Calu3 (cell line): Measurements from ENCODE around the gene OVCA2. TPM values are rescaled to one million over a fixed set of nuclear protein-coding genes. Genes with fewer than 3 reads are reported as not detected.

Source experiments
- BruUV-seq: library from RNA; stranded (reverse); fragments of 400-500 nt; replicated peaks from 2 replicates; lab custom pipeline; 2021; lab: Mats Ljungman, UMichigan
- CTCF ChIA-PET: fragments of 300-600 bp; sonication (Branson Sonifier 250); formaldehyde crosslinking; loops from one replicate; lab custom pipeline; 2022; ENCODE audit warnings: antibody characterized with exemption; lab: Charles Lee
- DNase-seq: peaks from one replicate; pipeline ENCODE4 v3.0.0; 2022
- H3K27ac Mint-ChIP-seq: one replicate; pipeline ENCODE4 v1.8.0; 2022; ENCODE audit warnings: mixed read lengths; ENCODE audit not compliant: unreplicated experiment
- H3K27me3 Mint-ChIP-seq: one replicate; pipeline ENCODE4 v1.8.0; 2022; ENCODE audit warnings: mixed read lengths; ENCODE audit not compliant: unreplicated experiment
- H3K36me3 Mint-ChIP-seq: one replicate; pipeline ENCODE4 v1.8.0; 2022; ENCODE audit warnings: mild to moderate bottlenecking, moderate library complexity, mixed read lengths; ENCODE audit not compliant: insufficient read depth, unreplicated experiment
- H3K4me1 Mint-ChIP-seq: one replicate; pipeline ENCODE4 v1.8.0; 2022; ENCODE audit warnings: mild to moderate bottlenecking, low read depth, mixed read lengths; ENCODE audit not compliant: unreplicated experiment
- H3K4me3 Mint-ChIP-seq: one replicate; pipeline ENCODE4 v1.8.0; 2022; ENCODE audit warnings: mild to moderate bottlenecking, low read depth, moderate library complexity, mixed read lengths; ENCODE audit not compliant: unreplicated experiment
- H3K9me3 Mint-ChIP-seq: one replicate; pipeline ENCODE4 v1.8.0; 2022; ENCODE audit warnings: low read depth, mixed read lengths; ENCODE audit not compliant: unreplicated experiment
- CTCF ChIP-seq: fragments of 200-600 bp; IDR thresholded peaks from one replicate; pipeline ENCODE4 v1.8.0; 2022; ENCODE audit warnings: antibody characterized with exemption; ENCODE audit not compliant: unreplicated experiment
- intact Hi-C: fragments of 100-400 bp; cut with micrococcal nuclease; formaldehyde crosslinking; loops from one replicate; pipeline ENCODE4 v1.10.0; 2022; ENCODE audit not compliant: unreplicated experiment
- total RNA-seq: library from RNA; stranded (reverse); gene quantifications from 2 replicates; pipeline ENCODE4 v1.2.3, GENCODE V29; 2022

The OVCA2 gene
- total RNA-seq, 1 experiment from 2014 or later, result 22.1 TPM

DNA sequence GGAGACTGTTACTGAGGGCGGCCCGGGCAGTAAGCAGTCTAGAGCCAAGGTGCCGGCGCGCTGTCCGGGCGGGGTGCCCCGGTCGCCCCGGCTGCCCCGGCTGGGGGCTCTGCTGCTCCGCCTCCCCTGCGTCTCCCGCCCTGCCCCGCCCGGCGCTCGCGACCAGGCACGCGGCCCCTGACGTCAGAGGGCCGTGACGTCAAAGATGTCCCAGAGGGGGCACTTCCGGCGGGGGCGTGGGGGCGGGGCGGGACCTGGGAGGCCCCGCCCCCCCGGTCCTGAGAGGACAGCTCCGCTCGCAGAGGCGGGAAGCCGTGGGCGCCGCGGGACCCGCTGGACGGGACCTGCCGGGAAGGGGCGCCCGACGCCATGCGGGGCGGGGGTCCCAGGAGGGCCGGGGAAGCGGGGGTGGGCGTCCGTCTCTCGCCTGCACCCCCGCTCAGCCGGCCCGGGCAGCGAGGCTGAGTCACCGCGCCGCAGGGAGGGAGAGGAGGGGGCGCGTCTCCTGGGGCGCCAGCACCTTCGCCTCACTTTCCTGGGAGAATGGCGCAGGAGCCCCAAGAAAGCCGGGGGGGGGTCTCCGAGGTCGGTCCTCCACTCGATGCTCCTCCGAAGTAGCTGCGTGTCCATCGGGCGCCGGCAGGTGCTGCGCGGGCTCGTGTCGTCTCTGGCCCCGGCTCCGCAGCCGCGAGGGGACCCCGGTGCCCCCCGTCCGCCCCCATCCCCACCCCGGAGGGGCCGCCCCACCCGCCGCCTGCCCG lies 8.7 kb downstream of the OVCA2 start:
- Mint-ChIP-seq H3K36me3 (peaks cover 16% of the 10 kb centered on the region), H3K27ac (no peak overlapping the region), H3K4me3 (peak overlapping the region; percentile 53), H3K27me3 (peaks cover 32% of the 10 kb centered on the region), H3K9me3 (no peaks in the 10 kb centered on the region), H3K4me1 (peaks cover 8% of the 10 kb centered on the region)
- intact Hi-C loops, result no loop called here
- CTCF ChIA-PET, result interaction anchor here (0.5 kb wide), 1 partner anchor 29 kb away, joined by 3 read pairs; no protein-coding TSS in a partner anchor
- no TSS peak for BruUV-seq
- peak; percentile 44 for DNase-seq
- TF ChIP-seq CTCF, result no peak

GRCh38 chr17:2051061-2051932 lies 9.5 kb downstream of the OVCA2 start:
- peak overlapping the region; percentile 53 for H3K4me3 Mint-ChIP-seq
- H3K27ac Mint-ChIP-seq, result no peak overlapping the region
- CTCF ChIA-PET, result interaction anchor here (0.5 kb wide), 1 partner anchor 30 kb away, joined by 3 read pairs; no protein-coding TSS in a partner anchor
- no TSS peak for BruUV-seq
- no peak for TF ChIP-seq CTCF
- H3K36me3 Mint-ChIP-seq, result peaks cover 16% of the 10 kb centered on the region
- peaks cover 32% of the 10 kb centered on the region for H3K27me3 Mint-ChIP-seq
- H3K4me1 Mint-ChIP-seq, result peaks cover 8% of the 10 kb centered on the region
- H3K9me3 Mint-ChIP-seq, result no peaks in the 10 kb centered on the region
- DNase-seq, result no peak
- intact Hi-C loops, result no loop called here

DNA sequence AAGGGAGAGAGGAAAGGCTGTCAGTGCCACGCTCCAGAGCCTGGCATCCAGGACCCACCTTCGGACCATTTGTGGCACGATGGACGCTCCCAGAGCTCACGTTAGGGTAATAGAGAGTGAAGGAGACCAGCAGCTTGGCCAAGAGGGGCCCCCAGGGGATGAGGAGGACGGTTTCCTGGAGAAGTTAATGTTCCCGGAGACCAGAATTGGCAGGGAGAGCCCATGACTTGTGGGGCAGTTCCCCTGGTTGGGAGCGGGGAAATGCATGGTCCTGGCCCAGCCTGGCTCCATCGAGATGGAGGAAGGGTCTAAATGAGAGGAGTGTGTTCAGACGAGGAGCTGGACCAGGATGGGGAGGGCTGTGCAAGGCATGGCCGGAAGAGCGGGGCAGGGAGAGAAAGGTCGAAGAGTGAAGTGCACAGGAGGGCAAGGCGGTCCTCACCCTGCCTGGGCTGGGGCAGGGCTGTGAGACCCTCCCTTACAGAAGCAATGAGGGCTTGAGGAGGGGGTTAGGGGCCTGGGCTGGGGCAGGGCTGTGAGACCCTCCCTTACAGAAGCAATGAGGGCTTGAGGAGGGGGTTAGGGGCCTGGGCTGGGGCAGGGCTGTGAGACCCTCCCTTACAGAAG lies 10.2 kb downstream of the OVCA2 start:
- no peaks in the 10 kb centered on the region for H3K9me3 Mint-ChIP-seq
- CTCF ChIA-PET, result no interaction called here
- intact Hi-C loops, result no loop called here
- no peak overlapping the region for H3K27ac Mint-ChIP-seq
- H3K4me1 Mint-ChIP-seq, result peaks cover 8% of the 10 kb centered on the region
- peak overlapping the region; percentile 6 for H3K4me3 Mint-ChIP-seq
- no peak for DNase-seq
- H3K27me3 Mint-ChIP-seq, result peaks cover 32% of the 10 kb centered on the region
- TF ChIP-seq CTCF, result no peak
- no TSS peak for BruUV-seq
- H3K36me3 Mint-ChIP-seq, result peaks cover 16% of the 10 kb centered on the region
